Hippocampal formation (tissue), 2 donors: ENCODE results near the gene DLL1.

Experiments
- DNase-seq, 2 donors: peaks; one replicate each; lab custom pipeline; 2025; lab: John Stamatoyannopoulos, UW

The DLL1 gene

DNA sequence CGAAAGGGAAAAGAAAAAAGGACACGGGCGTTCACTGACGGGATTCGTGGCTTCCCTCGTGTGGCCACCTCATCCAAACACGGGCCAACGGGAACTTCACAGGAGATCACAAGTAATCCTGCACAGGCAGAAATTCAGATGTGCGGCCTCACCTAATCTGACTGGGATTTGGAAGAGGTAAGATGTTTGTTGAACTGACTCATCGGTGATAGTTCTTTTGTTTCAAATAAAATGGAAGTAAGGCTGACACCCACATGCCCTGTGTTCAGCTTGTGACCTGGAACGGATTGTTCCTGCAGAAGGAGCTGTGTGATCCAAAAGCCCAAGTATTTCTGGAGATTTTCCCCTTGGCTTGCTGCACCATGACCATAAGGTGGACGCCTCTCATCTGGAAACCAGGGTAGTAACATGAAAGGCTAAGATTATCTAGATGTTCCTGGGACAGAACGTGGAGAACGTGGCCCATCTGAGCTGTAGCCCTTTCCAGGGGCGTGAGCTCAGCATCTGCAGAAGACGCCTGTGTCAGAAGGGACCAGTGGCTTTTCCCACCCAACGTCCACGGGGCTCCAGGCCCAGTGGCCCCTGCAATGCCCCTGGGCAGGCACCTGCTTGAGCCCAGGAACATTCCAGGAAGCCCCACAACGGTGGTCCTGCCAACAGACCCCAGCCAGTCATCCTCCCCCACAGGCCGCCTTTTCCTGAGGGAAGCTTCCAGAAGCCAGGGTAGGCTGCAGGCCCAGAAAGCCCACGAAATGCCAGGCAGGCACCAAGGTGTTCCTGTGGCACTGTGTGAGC lies 39.7 kb downstream of the DLL1 start:
- no peak for DNase-seq

DNA sequence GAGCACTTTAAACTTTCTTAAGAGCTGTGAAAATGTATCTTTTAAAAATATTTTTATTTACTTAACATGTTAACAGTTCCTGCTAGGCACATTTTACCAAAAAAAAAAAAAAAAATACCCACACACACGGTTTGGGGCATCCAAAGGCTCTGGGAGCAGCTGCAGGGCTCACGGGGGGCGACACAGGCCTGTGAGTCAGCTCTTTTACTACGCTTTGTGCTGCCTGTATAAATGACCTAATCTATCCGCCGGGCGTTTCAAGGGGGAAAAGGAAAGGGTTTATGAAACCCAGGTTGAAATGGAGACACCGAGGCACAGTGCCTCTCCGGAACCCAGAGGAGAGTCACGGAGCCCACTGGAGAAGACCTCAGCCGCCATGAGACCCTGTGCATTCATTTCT lies 40.4 kb downstream of the DLL1 start:
- no peak for DNase-seq

DNA sequence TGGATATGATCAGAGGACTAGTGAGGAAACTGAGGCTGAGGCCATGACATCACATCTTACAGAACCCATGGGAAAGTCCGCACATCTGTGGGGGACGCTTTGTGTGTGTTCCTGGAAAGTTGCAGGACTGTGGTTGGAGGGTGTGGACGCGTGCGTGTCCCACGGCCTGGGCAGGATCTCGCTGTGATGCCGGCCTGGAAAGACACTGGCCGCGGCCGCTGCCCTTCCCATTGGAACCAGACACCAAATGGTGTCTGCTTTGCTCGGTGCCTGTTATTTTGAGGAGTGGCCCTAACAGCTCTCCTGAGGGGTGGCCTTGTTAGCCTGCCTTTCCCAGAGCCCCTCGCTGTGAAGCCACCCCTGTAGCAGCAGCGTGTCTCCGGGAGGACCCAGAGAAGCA lies 41.1 kb downstream of the DLL1 start:
- no peak for DNase-seq

DNA sequence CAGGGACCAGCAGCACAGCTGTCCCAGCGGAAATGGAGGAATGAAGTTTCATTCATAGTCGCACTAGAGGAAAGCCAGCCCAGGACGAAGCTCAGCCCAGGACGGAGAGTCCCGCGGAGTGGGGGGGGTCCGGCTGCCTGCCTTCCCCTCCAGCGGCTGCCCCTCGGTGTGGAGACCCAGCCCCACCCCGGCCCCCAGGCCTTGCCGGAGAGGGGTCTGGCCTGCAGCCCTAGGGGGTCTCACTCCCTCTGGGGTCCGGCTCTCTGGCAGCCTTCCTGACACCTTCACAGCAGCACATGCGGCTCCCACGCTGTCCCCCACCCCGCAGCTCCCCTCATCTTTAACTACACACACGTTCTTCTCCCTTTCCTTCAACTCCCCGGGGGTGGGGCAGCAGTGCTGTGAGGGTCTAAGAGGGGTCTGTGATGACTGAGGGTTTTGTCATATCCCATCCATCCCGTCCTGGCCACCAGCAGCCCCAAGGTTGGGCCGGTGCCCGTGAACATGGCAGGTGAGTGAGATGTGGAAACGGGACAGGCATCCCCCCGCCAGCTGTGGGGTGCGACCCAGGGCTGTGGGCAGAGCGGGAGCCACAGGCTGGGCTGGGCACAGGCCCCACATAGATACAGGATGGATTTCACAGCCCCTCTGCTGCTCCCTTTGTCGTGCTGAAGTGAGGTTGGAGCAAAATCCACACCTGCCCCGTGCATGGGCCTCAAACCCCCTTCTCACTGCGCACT lies 41.8 kb downstream of the DLL1 start:
- no peak for DNase-seq

DNA sequence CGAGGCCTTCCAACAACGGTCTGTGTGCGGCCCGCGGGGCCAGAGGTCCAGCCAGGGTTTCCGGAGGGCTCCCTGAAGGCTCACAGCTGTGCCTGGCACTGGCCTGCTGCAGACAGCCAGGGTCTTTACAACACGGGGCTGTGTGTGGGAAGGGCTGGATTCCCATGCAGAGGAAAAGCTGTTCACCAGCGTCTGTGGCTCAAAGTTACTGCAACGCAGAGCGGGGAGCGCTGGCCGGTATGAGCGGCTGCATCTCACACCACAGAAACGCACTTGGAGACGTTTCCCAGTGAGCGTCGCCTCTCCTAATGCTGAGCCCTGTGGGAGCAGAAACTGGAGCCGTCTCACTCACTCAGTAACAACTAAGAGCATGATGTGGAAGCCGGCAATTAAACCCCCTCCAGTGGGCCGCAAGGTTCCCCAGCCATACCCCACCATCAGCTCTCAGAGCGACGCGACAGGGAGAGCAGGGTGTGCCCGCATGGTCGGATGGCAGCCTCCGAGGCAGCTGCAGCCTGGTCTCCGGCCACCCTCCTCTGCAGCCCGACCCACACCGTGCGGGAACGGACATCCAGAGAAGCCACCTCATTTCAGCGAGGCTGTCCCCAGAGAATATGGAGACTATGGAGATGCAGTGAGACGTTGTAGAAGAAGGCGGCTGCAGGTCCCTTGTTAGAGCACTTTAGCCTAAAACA lies 42.6 kb downstream of the DLL1 start:
- DNase-seq: no peak

DNA sequence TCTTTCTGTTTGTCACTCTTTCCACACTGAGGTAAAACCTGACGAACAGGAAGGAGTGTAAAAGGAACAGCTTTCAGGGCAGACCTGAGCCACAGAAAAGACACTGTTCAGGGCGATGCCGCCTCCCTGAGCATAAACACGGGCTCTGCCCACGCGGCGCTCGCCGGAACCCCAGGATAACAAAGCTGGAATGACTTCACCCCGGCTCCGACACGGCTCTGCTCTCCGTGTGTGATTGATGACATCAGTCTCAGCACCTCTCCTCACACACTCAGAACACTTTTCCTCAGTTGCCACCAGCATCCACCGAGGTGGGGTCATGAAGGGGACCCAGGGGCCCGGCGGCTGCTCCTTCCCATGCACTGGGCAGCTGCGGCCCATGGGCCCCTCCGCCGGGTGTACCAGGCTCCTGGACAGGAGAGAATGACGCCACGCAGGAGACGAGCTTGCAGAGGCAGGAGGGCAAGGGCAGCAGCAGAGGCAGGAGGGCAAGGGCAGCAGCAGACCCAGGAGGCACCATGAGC lies 43.6 kb downstream of the DLL1 start:
- DNase-seq: no peak

DNA sequence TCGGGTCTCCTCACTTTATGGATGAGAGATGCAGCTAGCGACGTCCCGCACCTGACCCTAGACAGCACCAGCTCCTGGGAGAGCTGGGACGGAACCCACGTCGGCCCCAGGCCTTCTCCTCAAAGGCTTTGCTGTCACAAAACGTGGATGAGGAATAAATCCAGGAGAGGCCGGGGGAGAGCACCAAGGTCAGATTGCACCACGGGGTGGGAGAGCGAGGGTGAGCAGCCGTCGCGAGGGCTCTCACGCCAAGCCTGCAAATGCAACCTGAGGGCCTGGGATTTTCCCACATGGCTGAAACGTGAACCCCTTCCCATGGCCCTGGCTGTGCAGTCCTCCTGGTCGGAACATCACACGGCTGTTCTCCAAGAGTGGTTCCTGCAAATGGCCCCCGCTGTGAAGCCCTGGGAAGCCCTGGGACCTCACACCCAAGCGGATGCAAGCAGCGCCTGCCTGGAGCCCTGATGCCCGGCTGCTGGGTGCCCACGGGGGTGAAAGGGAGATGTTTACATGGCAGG lies 45.3 kb downstream of the DLL1 start:
- DNase-seq: no peak

DNA sequence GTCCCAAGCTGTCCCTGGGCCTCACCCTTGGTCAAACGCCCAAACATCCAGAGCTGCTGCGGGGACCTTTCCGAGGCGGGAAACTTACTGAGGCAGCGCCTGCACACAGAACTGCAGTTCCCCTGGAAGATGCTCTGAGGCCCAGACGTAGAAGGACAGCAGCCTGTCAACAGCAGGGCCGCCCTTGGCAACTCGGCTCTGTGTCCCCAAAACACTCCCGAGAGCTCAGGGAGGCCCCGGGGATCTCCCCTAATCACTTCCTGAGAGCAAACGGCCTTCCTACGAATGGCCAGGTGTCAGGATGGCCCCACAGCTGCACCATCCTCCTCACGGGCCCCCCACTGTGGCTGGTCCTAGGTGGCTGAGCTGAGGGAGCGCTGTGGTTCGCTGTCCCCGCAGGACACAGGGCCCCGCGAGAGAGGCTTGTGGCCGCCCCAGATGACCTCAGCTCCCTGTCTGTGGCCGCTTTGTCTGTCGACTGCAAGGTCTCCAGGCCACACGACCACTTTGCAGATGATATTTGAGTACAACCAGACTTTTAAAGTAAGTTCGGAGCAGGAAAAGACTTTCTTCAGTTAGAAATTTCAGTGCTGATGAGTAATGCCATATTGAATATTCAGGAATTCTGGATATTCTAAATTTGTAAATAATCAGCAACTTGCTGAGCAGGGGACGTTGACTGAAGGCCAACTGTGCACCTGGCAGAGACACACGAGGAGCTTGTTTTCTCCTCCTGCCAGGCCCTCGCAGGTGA lies 46.0 kb downstream of the DLL1 start:
- peak in 1 of 2 donors; percentile 12 for DNase-seq

DNA sequence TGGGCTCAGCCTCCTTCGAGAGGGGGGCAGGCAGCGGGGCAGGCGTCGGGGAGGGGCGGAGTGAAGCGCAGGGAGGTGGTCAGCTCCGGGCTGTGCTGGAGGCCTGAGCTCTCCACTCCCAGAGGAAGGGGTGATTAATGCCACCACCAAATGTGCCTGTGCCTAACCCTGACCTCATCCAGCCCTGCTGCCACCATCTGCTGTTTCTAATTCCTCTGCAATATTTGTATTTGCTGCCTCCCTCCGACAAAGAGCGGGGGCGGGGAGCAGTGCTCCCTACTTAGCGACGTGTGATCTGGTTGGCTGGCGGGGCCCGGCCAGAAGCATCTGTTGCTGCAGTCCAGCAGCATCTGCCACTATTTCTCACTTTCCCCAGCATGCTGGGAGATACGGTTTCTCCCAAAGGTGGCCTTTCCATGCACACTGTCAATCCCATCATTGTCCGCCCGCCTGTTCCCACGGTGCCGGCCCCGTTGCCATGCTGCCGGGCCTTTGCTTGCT lies 47.0 kb downstream of the DLL1 start:
- peak; percentile 45 to 54 for DNase-seq

DNA sequence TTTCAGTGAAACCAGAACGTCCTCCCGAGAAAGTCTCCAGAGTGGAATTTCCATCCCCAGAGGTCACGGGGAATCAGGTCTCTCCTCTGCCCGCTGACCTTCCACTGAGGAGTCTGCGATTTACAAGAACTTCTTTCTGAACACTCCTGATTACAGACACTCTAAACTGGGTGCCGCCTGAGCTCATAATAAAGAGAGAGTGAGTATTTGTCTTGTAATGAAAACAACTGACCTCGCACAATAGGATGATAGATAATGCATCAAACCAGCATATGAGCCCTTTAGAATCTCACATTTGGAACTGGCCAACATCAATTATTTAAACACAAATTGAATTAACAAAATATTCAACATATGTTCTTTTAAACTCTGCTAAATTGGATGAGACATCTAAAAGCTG lies 47.5 kb downstream of the DLL1 start:
- DNase-seq: no peak

DNA sequence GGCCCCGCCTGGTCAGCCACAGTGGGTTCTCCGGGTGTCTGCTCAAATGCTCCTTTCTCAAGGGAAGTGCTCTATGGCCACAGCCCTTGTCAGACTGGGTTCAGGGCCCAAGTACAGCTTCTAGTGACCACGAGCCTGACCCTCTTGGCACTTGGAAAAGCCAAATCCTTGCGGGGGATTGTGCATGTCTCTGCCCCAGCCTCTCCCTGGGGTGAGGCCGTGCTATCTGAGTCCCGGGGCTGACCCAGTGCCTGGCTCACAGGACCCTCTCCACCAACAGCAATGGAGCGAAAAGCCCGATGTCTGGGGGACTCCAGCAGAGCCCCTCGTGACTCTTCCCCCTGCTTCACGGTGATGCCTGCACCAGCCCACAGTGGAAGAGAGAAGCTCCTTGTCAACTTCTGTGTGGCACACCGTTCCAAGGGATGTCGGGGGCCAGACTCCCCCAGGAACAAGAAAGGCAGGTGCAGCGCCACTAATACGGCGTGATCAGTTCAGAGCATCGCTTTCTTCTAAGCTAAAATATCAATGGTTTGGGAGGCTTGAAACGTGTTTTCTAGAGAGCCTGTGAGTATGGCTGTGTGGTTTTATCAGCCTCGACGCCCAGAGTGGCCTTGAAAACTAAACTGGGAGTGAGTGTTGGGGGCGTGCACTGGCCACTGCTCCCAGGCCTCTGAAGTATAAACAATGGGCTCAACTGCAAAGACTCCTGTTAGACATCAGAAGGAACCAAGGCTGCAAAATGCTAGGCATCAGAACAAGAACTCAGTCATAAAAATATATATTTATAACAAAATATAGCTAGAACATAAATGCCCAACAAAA lies 51.9 kb downstream of the DLL1 start:
- no peak for DNase-seq

DNA sequence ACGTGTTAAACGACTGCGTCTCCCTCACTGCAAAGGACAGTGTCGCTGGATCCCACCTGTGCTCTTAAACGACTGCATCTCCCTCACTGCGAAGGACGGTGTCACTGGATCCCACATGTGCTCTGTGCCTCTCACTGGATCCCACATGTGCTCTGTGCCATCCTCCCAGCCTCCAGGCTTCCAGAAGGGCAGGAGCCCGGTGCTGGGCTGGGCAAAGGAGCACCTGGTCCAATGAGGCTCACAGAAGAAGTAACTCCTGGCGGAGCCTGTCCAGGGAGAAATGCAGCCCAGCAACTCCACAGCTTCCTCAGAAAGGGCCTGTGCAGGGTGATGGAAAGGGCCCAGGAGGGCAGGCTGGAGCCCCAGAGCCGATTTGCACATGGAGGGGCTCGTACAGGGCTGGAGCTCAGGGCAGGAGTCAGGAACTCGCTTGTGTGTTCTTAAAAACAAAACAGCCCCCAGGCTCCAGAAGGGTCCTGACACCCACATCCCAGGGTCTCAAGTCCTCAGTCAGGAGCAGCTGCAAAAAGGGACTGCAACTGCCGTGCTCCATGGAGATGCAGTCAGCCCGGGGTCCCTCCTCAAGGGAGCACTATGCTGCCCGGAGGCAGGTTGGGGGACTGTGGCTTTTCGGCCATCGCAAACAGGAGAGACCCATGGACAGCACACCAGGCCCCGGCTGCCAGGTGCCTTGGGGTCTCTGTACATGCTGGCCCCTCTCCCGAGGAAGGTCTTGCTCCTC lies 52.7 kb downstream of the DLL1 start:
- no peak for DNase-seq

DNA sequence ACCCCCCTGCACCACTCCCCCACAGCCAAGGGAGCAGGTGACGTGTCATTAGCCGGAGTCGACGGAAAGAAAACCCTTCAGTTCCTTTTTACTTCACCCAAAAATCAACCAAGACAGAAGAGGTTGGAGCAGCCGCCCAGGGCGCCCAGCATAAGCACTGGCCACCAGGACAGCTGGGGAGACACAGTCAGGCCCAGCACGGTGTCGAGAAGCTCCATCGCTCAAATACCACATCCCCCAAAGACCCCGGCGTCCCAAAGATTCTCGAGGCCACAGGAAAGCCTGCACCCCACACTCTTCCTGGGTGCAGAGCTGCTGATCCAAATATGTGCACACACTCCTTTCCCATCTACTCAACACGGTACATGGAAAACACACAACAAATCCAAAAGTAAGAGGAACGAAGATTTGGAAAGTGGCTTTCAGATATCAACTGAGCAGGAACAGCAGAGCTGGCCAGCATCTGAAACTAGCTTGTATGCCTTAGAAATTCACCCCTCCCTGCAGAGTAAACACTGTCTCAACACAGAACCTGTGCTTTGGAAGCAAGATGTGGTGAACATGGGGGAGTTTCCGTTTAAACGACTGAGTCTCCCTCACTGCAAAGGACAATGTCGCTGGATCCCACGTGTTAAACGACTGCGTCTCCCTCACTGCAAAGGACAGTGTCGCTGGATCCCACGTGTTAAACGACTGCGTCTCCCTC lies 54.6 kb downstream of the DLL1 start:
- DNase-seq: no peak

DNA sequence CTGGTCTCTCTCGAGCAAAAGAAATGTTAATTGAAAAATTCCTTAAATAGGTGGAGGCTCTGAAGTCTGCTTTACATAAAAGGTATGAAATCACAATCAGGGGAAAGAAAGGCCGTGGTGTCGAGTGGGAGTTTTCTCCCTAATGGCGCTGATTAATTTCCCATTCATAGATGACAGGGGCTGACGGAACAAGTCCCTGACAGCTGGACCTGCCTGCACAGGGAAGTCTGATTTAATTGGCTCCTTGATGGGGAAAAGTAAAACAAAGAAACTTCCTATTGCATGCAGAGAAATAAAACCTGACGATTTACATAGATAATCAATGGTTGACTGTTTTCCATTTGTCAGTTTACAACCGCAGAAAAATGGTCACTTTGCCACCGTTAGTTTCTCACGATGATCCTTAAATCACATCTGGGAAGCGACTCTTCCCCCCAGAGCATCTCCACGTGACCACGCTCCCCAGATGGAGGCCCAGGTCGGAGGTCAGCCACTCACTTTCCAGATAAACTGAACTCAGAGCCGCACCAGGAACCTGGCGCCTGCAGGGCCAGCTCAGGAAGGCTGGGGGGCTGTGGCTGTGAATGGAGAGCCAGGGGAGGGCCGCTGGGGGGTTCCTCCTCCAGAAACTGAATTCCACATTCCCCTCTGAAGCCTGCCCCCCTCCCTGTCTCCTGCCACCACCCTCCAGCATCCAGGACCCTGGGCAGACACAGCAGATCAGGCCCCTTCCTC lies 55.3 kb downstream of the DLL1 start:
- DNase-seq: no peak

DNA sequence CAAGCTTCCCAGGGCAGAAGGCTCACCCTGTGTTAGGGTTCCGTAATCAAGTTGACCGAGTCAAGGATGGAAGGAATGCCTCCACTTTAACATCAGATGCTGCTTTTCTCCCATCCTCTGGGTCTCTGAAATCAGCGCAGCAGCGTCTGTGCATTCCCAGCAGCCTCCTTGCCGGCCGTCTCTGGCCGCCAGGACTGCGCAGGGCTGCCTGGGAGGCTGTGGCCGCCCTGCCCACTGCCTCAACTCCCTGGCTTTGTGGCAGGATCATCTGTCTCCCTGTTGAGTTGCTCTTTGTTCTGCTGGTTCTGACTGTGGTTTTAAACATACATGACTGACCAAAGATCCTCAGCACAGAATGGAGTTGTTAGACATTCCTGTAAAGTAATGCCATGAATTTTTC lies 56.5 kb downstream of the DLL1 start:
- DNase-seq: peak in 1 of 2 donors; percentile 37

DNA sequence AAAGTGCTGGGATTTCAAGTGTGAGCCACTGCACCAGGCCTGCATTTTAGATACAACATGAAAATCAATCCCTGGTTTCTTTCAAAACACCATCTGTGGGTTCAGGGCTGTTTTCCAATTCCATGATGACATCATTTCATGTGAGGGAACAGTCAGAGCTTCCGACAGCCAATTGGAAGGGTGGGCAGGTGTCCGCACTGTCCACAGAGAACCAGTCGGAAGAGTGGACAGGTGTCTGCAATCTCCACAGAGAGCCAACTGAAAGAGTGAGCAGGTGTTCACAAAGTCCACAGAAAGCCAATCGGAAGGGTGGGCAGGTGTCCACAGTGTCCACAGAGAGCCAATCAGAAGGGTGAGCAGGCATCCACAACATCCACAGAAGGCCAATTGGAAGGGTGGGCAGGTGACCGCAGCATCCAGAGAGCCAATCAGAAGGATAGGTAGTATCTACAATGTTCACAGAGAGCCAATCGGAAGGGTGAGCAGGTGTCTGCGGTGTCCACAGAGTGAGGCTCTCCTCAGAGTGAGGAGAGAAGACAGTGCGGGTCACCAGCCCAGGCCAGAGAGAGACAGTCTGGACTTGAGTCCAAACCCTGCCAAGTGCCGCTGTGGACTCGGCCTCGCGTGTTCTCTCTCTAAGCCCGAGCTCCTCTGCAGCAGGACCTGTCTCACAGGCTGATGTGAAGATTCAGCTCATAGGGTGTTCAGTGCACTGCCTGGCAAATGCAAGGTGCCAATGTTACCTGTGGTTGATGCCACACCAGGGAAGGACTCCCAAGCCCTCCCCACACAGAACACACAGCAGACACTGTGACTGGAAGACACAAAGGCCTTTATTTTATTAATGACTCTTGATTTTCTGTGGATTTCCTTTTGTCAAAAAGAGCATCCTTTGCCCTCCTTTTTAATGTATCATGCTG lies 57.3 kb downstream of the DLL1 start:
- DNase-seq: peak in 1 of 2 donors; percentile 6
